Type B pancreatic cell (in vitro differentiated cells): Measurements from ENCODE around the gene HS2ST1. TPM values are rescaled to one million over a fixed set of nuclear protein-coding genes. Genes with fewer than 3 reads are reported as not detected.

Source experiments
- DNase-seq: peaks from one replicate; pipeline ENCODE4 v3.0.0; 2021; ENCODE audit warnings: mixed read lengths; ENCODE audit not compliant: unreplicated experiment; ENCODE audit errors: extremely low spot score
- H3K27ac Mint-ChIP-seq: 2 replicates; pipeline ENCODE4 v1.8.0; 2021; ENCODE audit warnings: mild to moderate bottlenecking, mixed read lengths
- H3K27me3 Mint-ChIP-seq: 2 replicates; pipeline ENCODE4 v1.8.0; 2021; ENCODE audit warnings: mixed read lengths
- H3K36me3 Mint-ChIP-seq: 2 replicates; pipeline ENCODE4 v1.8.0; 2021; ENCODE audit warnings: mixed read lengths
- H3K4me1 Mint-ChIP-seq: one replicate; pipeline ENCODE4 v1.8.0; 2021; ENCODE audit warnings: mixed read lengths; ENCODE audit not compliant: unreplicated experiment
- H3K4me3 Mint-ChIP-seq: 2 replicates; pipeline ENCODE4 v1.8.0; 2021; ENCODE audit warnings: mild to moderate bottlenecking, mixed read lengths
- H3K9me3 Mint-ChIP-seq: 2 replicates; pipeline ENCODE4 v1.8.0; 2021; ENCODE audit warnings: mixed read lengths
- CTCF ChIP-seq: fragments of 200-600 bp; sonication (generic); conservative IDR thresholded peaks from 2 replicates; pipeline ENCODE4 v1.5.0; 2021; ENCODE audit warnings: antibody characterized with exemption, mild to moderate bottlenecking
- total RNA-seq: library from RNA; stranded (reverse); gene quantifications from 2 replicates; pipeline ENCODE4 v1.2.1, GENCODE V29; 2021; ENCODE audit warnings: low replicate concordance

The HS2ST1 gene
- total RNA-seq, 1 donor from 2014 or later = 40.3 TPM

DNA sequence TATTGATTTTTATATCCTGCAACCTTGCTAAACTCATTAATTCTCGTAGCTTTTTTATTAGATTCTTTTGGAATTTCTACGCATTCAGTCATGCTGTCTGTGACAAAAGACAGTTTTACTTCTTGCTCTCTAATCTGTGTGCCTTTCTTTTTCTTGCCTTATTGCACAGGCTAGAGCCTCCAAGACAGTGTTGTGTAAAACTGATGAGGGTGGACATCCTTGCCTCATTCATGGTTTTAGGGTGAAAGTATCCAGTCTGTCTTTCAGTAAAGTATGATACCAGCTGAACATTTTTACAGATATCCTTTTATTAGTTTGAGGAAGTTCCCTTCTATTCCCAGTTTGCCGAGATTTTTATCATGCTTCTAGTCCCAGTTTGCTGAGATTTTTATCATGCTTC lies 133.8 kb downstream of the HS2ST1 start:
- H3K27ac Mint-ChIP-seq = no peak overlapping the region
- H3K4me1 Mint-ChIP-seq = no peaks in the 10 kb centered on the region
- peaks cover 5% of the 10 kb centered on the region for H3K9me3 Mint-ChIP-seq
- TF ChIP-seq CTCF = no peak
- DNase-seq = no peak
- H3K27me3 Mint-ChIP-seq = no peaks in the 10 kb centered on the region
- H3K4me3 Mint-ChIP-seq = no peak overlapping the region
- peaks cover 4% of the 10 kb centered on the region for H3K36me3 Mint-ChIP-seq

GRCh38 chr1:87051965-87052364 lies 137.5 kb downstream of the HS2ST1 start:
- no peak overlapping the region for H3K27ac Mint-ChIP-seq
- peaks cover 2% of the 10 kb centered on the region for H3K36me3 Mint-ChIP-seq
- no peak for TF ChIP-seq CTCF
- no peak overlapping the region for H3K4me3 Mint-ChIP-seq
- H3K9me3 Mint-ChIP-seq = no peaks in the 10 kb centered on the region
- DNase-seq = no peak
- no peaks in the 10 kb centered on the region for H3K4me1 Mint-ChIP-seq
- H3K27me3 Mint-ChIP-seq = no peaks in the 10 kb centered on the region

DNA sequence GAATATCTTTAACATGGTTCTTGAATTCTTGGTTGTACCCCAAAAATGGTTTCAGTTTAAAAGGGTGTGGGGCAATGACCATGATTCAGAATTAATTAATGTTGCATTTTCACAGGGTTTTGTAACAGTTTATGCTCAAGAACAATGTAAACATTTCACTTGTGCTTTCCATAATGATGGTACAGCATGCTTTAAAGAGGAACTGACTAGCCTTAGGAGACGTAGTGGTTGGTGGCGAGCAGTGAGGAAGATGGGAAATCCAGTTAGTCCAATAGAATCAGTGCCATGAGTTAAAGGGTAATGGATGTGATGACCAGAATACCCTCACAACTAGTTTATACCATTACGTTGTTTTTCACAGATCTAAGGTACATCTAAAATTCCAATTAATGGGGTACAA lies 138.0 kb downstream of the HS2ST1 start:
- no peak for TF ChIP-seq CTCF
- Mint-ChIP-seq H3K27ac (no peak overlapping the region), H3K9me3 (no peaks in the 10 kb centered on the region), H3K36me3 (no peaks in the 10 kb centered on the region), H3K4me1 (no peaks in the 10 kb centered on the region), H3K27me3 (no peaks in the 10 kb centered on the region), H3K4me3 (no peak overlapping the region)
- no peak for DNase-seq

- no peak for TF ChIP-seq CTCF
- Mint-ChIP-seq H3K4me1 (peaks cover 2% of the 10 kb centered on the region), H3K9me3 (no peaks in the 10 kb centered on the region), H3K36me3 (no peaks in the 10 kb centered on the region), H3K27me3 (no peaks in the 10 kb centered on the region), H3K4me3 (no peak overlapping the region), H3K27ac (no peak overlapping the region)
- no peak for DNase-seq
Observed at GRCh38 chr1:87052961-87053360, 138.5 kb downstream of the HS2ST1 start.

GRCh38 chr1:87053446-87053845 lies 139.0 kb downstream of the HS2ST1 start:
- H3K27ac Mint-ChIP-seq = no peak overlapping the region
- no peak for DNase-seq
- H3K9me3 Mint-ChIP-seq = no peaks in the 10 kb centered on the region
- no peaks in the 10 kb centered on the region for H3K27me3 Mint-ChIP-seq
- H3K36me3 Mint-ChIP-seq = no peaks in the 10 kb centered on the region
- no peak overlapping the region for H3K4me3 Mint-ChIP-seq
- peaks cover 7% of the 10 kb centered on the region for H3K4me1 Mint-ChIP-seq
- no peak for TF ChIP-seq CTCF

GRCh38 chr1:87056974-87057373 lies 142.5 kb downstream of the HS2ST1 start:
- H3K9me3 Mint-ChIP-seq = no peaks in the 10 kb centered on the region
- peaks cover 8% of the 10 kb centered on the region for H3K4me1 Mint-ChIP-seq
- no peaks in the 10 kb centered on the region for H3K36me3 Mint-ChIP-seq
- DNase-seq = no peak
- H3K27me3 Mint-ChIP-seq = no peaks in the 10 kb centered on the region
- H3K27ac Mint-ChIP-seq = no peak overlapping the region
- TF ChIP-seq CTCF = no peak
- no peak overlapping the region for H3K4me3 Mint-ChIP-seq
